CD14-positive monocyte (primary cell): Measurements from ENCODE around the gene MYL10. TPM values are rescaled to one million over a fixed set of nuclear protein-coding genes. Genes with fewer than 3 reads are reported as not detected.

ENCODE experiments used
- DNase-seq, 3 donors: peaks; one replicate each; pipeline ENCODE4 v3.0.0-alpha.2; 2011 to 2022
- H2AFZ ChIP-seq: 2 replicates; pipeline ENCODE4 v1.6.0; 2012; ENCODE audit warnings: mild to moderate bottlenecking, low read depth, low read length, inconsistent platforms; ENCODE audit not compliant: insufficient read depth, poor library complexity, severe bottlenecking
- H3K27ac ChIP-seq, 2 donors: 1 replicate in 1 of 2; 2 replicates in 1 of 2; pipeline ENCODE4 v1.5.1; 2012 to 2013; ENCODE audit warnings: low read length in 2 of 2, control low read depth in 1 of 2, inconsistent platforms in 1 of 2, low read depth in 1 of 2, mild to moderate bottlenecking in 1 of 2
- H3K27me3 ChIP-seq, 2 donors: one replicate each; pipeline versions ENCODE4 v1.6.0 to v1.6.1; 2011 to 2013; ENCODE audit warnings: low read length in 2 of 2; ENCODE audit not compliant: control insufficient read depth in 2 of 2, insufficient read depth in 2 of 2
- H3K36me3 ChIP-seq, 2 donors: replicated peaks in 1 of 2; 1 replicate in 1 of 2; 2 replicates in 1 of 2; pipeline versions ENCODE4 v1.5.1 to v1.6.1; 2012 to 2013; ENCODE audit warnings: low read length in 2 of 2, control low read depth in 1 of 2, inconsistent platforms in 1 of 2, mild to moderate bottlenecking in 1 of 2; ENCODE audit not compliant: insufficient read depth in 2 of 2, control insufficient read depth in 1 of 2
- H3K4me1 ChIP-seq, 2 donors: 1 replicate in 1 of 2; 2 replicates in 1 of 2; pipeline versions ENCODE4 v1.5.1 to v1.6.1; 2012 to 2013; ENCODE audit warnings: low read length in 2 of 2, control low read depth in 1 of 2, inconsistent platforms in 1 of 2, mild to moderate bottlenecking in 1 of 2, moderate library complexity in 1 of 2; ENCODE audit not compliant: insufficient read depth in 2 of 2, control insufficient read depth in 1 of 2
- H3K4me2 ChIP-seq: replicated peaks from 2 replicates; pipeline ENCODE3; 2012; ENCODE audit warnings: low read length, moderate library complexity, mild to moderate bottlenecking; ENCODE audit not compliant: poor library complexity, severe bottlenecking; ENCODE audit errors: extremely low read depth
- H3K4me3 ChIP-seq, 3 experiments: fragments of 200-600 bp in 1 of 3; sonication (generic) in 1 of 3; replicated peaks in 1 of 3; 1 replicate in 2 of 3; 2 replicates in 1 of 3; pipeline ENCODE4 v1.5.1; 2011 to 2013; ENCODE audit warnings: low read length in 3 of 3, mild to moderate bottlenecking in 3 of 3, control low read depth in 2 of 3, low read depth in 2 of 3, inconsistent platforms in 1 of 3, moderate library complexity in 1 of 3
- H3K79me2 ChIP-seq: 2 replicates; pipeline ENCODE4 v1.6.0; 2012; ENCODE audit warnings: mild to moderate bottlenecking, control low read depth, inconsistent platforms, low read length, moderate library complexity; ENCODE audit not compliant: insufficient read depth
- H3K9ac ChIP-seq: 2 replicates; pipeline ENCODE4 v1.6.0; 2017; ENCODE audit warnings: low read length, mild to moderate bottlenecking; ENCODE audit not compliant: insufficient read depth, poor library complexity, severe bottlenecking
- H3K9me3 ChIP-seq, 2 donors: replicated peaks in 1 of 2; 1 replicate in 1 of 2; 2 replicates in 1 of 2; pipeline versions ENCODE4 v1.5.1 to v1.6.1; 2012 to 2013; ENCODE audit warnings: low read length in 2 of 2, control low read depth in 1 of 2; ENCODE audit not compliant: control insufficient read depth in 1 of 2, insufficient read depth in 1 of 2
- H4K20me1 ChIP-seq: 2 replicates; pipeline ENCODE4 v1.6.0; 2012; ENCODE audit warnings: mild to moderate bottlenecking, low read length, control low read depth, moderate library complexity; ENCODE audit not compliant: insufficient read depth
- H3K27ac Mint-ChIP-seq, 7 donors: one replicate each; pipeline ENCODE4 v1.8.0; 2020; ENCODE audit warnings: mild to moderate bottlenecking in 7 of 7, mixed read lengths in 7 of 7, moderate library complexity in 6 of 7, inconsistent platforms in 2 of 7
- H3K27me3 Mint-ChIP-seq, 3 donors: one replicate each; pipeline ENCODE4 v1.8.0; 2021 to 2022; ENCODE audit warnings: low read depth in 3 of 3, mild to moderate bottlenecking in 3 of 3, mixed read lengths in 3 of 3, moderate library complexity in 3 of 3, inconsistent platforms in 1 of 3
- H3K36me3 Mint-ChIP-seq, 2 donors: one replicate each; pipeline ENCODE4 v1.8.0; 2020; ENCODE audit warnings: mixed read lengths in 2 of 2, inconsistent platforms in 1 of 2, mild to moderate bottlenecking in 1 of 2
- H3K4me1 Mint-ChIP-seq: one replicate; pipeline ENCODE4 v1.8.0; 2020; ENCODE audit warnings: mild to moderate bottlenecking, mixed read lengths
- H3K4me3 Mint-ChIP-seq, 2 donors: one replicate each; pipeline ENCODE4 v1.8.0; 2020; ENCODE audit warnings: mild to moderate bottlenecking in 2 of 2, mixed read lengths in 2 of 2, moderate library complexity in 1 of 2
- H3K9me3 Mint-ChIP-seq, 7 donors: one replicate each; pipeline ENCODE4 v1.8.0; 2020 to 2022; ENCODE audit warnings: mixed read lengths in 7 of 7, mild to moderate bottlenecking in 6 of 7, moderate library complexity in 6 of 7, inconsistent platforms in 2 of 7
- WGBS: methylation state at CpG from one replicate; pipeline ENCODE4 v1.1.5; 2013; ENCODE audit warnings: missing lambda C conversion rate; ENCODE audit not compliant: insufficient coverage; 5-methylcytosine and 5-hydroxymethylcytosine counted together
- intact Hi-C, 2 donors: fragments of 100-400 bp; cut with micrococcal nuclease; formaldehyde crosslinking; loops; one replicate each; pipeline versions ENCODE4 v1.15.0 to v1.15.1; 2023
- polyA plus RNA-seq, 3 donors: library from polyadenylated mRNA; depleted of rRNA in 1 of 3; unstranded in 2 of 3; stranded (reverse) in 1 of 3; fragments of 300-500 nt in 2 of 3; fragments of >200 nt in 1 of 3; fragmentation: Illumina TruSeq in 2 of 3; gene quantifications; 1 replicate in 2 of 3; 2 replicates in 1 of 3; pipeline ENCODE4 v1.2.3, GENCODE V29; 2012 to 2021
- TF ChIP-seq, protein P1 (sequence below): fragments of 200-600 bp; IDR thresholded peaks from one replicate; pipeline ENCODE4 v1.8.0; 2022; ENCODE audit warnings: antibody characterized with exemption, mild to moderate bottlenecking

The MYL10 gene
- polyA plus RNA-seq, 3 donors, result not detected

DNA sequence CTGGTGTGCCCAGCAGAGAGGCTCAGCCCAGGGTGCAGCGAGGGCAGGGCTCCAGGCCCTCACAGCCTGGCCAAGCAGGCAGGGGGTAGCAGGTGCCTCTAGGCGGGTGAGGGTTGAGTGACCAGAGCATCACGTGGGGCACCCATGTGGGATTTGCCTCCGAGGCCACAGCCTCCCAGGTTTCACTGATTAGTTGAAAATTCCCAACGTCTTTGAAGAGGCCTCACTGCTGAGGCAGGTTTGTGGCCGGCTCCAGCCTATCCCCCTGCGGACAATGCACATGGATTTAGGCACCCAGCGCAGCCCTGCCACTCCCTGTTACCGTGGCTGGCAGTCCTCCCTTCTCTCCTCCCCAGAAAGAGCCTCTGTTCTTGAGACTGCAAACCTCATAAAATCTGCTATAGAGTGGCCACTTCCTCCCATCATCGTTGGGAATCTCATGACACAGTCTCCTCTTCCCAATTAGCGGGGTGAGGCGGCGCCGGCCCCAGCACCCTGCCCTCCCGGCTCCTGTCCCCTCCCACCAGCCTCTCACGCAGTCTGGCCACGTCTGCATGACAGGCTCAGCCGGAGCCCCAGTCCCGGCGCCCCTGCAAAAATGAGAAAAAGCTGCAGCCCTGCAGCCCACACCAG lies 10.8 kb downstream of the MYL10 start:
- peaks cover 0 to 9% (median 6%) of the 10 kb centered on the region in 3 donors for H3K27me3 Mint-ChIP-seq
- no peak overlapping the region for H2AFZ ChIP-seq

DNA sequence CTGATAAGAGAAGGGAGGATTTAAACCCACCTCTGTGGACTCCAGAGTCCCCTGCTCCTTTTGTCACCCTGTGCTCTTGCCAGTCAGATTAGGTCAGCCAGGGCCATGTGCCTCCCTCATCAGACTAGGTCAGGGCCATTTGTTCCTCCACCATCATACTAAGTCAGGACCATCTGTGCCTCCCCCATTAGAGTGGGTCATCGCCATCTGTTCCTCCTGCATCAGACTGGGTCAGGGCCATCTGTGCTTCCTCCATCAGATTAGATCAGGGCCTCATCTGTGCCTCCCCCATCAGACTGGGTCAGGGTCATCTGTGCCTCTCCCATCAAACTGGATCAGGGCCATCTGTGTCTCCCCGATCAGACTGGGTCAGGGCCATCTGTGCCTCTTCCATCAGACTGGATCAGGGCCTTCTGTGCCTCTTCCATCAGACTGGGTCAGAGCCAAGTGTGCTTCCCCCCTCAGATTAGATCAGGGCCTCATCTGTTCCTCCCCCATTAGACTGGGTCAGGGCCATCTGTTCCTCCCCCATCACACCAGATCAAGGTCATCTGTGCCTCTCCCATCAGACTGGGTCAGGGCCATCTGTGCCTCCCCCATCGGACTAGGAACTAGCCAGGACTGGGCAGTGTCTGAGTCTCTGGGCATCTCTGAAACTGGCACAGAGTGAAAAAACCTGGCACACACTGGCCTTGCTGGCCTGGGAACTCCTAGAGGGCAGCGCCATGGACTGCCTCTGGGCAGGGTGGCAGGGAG lies 11.5 kb downstream of the MYL10 start:
- Mint-ChIP-seq H3K36me3 (no peaks in the 10 kb centered on the region), H3K27ac (peak overlapping the region in 1 of 7 donors; percentile 15), H3K4me1 (peaks cover 11% of the 10 kb centered on the region), H3K4me3 (no peak overlapping the region), H3K27me3 (peaks cover 0 to 6% (median 4%) of the 10 kb centered on the region in 3 donors), H3K9me3 (peaks cover 0 to 2% (median 0%) of the 10 kb centered on the region in 7 donors)
- H3K4me2 ChIP-seq, result no peak overlapping the region
- H4K20me1 ChIP-seq, result no peaks in the 10 kb centered on the region
- H3K4me1 ChIP-seq, result peaks cover 7 to 10% of the 10 kb centered on the region in 2 donors
- DNase-seq, result no peak
- H3K4me3 ChIP-seq, result no peak overlapping the region
- no peaks in the 10 kb centered on the region for H3K36me3 ChIP-seq
- H2AFZ ChIP-seq, result no peak overlapping the region
- intact Hi-C loops, result no loop called here
- H3K79me2 ChIP-seq, result no peaks in the 10 kb centered on the region
- no peak overlapping the region for H3K27ac ChIP-seq
- TF ChIP-seq, protein P1, sequence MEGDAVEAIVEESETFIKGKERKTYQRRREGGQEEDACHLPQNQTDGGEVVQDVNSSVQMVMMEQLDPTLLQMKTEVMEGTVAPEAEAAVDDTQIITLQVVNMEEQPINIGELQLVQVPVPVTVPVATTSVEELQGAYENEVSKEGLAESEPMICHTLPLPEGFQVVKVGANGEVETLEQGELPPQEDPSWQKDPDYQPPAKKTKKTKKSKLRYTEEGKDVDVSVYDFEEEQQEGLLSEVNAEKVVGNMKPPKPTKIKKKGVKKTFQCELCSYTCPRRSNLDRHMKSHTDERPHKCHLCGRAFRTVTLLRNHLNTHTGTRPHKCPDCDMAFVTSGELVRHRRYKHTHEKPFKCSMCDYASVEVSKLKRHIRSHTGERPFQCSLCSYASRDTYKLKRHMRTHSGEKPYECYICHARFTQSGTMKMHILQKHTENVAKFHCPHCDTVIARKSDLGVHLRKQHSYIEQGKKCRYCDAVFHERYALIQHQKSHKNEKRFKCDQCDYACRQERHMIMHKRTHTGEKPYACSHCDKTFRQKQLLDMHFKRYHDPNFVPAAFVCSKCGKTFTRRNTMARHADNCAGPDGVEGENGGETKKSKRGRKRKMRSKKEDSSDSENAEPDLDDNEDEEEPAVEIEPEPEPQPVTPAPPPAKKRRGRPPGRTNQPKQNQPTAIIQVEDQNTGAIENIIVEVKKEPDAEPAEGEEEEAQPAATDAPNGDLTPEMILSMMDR, result no peak
- H3K27me3 ChIP-seq, result no peaks in the 10 kb centered on the region
- H3K9me3 ChIP-seq, result no peaks in the 10 kb centered on the region
- 94% methylated on average over 4 of the region's 4 CpGs for WGBS
- H3K9ac ChIP-seq, result no peak overlapping the region

More for the DNA sequence above, 10.8 kb downstream of the MYL10 start:
- intact Hi-C loops, result no loop called here
- H3K4me2 ChIP-seq, result no peak overlapping the region
- TF ChIP-seq, protein P1, result no peak
- H3K36me3 ChIP-seq, result no peaks in the 10 kb centered on the region
- H3K4me1 ChIP-seq, result peaks cover 7 to 10% of the 10 kb centered on the region in 2 donors
- 90% methylated on average over 19 of the region's 20 CpGs for WGBS
- Mint-ChIP-seq H3K4me3 (no peak overlapping the region), H3K36me3 (no peaks in the 10 kb centered on the region), H3K4me1 (peaks cover 11% of the 10 kb centered on the region), H3K9me3 (peaks cover 0 to 4% (median 0%) of the 10 kb centered on the region in 7 donors), H3K27ac (no peak overlapping the region)
- DNase-seq, result no peak
- H3K4me3 ChIP-seq, result no peak overlapping the region
- H3K79me2 ChIP-seq, result no peaks in the 10 kb centered on the region
- no peak overlapping the region for H3K27ac ChIP-seq
- H3K9ac ChIP-seq, result no peak overlapping the region
- no peaks in the 10 kb centered on the region for H3K27me3 ChIP-seq
- H4K20me1 ChIP-seq, result no peaks in the 10 kb centered on the region
- no peaks in the 10 kb centered on the region for H3K9me3 ChIP-seq
